IMR-90 (cell line): ENCODE measurements around the gene KIAA0232.

ENCODE experiments used
- BHLHE40 ChIP-seq: fragments of 150-350 bp; IDR thresholded peaks from 2 replicates; pipeline ENCODE4 v1.6.1; 2016; ENCODE audit warnings: mild to moderate bottlenecking, low read depth, low read length
- CEBPB ChIP-seq: IDR thresholded peaks from 2 replicates; pipeline ENCODE4 v1.6.1; 2012; ENCODE audit warnings: low read depth, low read length, improper control_type of control experiment
- CHD1 ChIP-seq: IDR thresholded peaks from 2 replicates; pipeline ENCODE4 v1.6.1; 2012; ENCODE audit warnings: low read depth, low read length, improper control_type of control experiment
- CTCF ChIP-seq: conservative IDR thresholded peaks from 2 replicates; pipeline ENCODE4 v1.5.1; 2012; ENCODE audit warnings: mild to moderate bottlenecking, low read depth, low read length, improper control_type of control experiment
- ELK1 ChIP-seq: fragments of 150-350 bp; IDR thresholded peaks from 2 replicates; pipeline ENCODE4 v1.6.1; 2016; ENCODE audit warnings: low read depth, mild to moderate bottlenecking, low read length, moderate library complexity, borderline replicate concordance
- MAFK ChIP-seq: IDR thresholded peaks from 2 replicates; pipeline ENCODE4 v1.6.1; 2012; ENCODE audit warnings: low read depth, low read length, improper control_type of control experiment
- MAZ ChIP-seq: IDR thresholded peaks from 2 replicates; pipeline ENCODE4 v1.6.1; 2012; ENCODE audit warnings: low read depth, mild to moderate bottlenecking, low read length, improper control_type of control experiment, moderate library complexity, borderline replicate concordance
- MXI1 ChIP-seq: IDR thresholded peaks from 2 replicates; pipeline ENCODE4 v1.6.1; 2012; ENCODE audit warnings: low read depth, mild to moderate bottlenecking, low read length, moderate library complexity, borderline replicate concordance
- POLR2A ChIP-seq: IDR thresholded peaks from 2 replicates; pipeline ENCODE4 v1.6.1; 2012; ENCODE audit warnings: mild to moderate bottlenecking, low read depth, low read length
- RAD21 ChIP-seq: IDR thresholded peaks from 2 replicates; pipeline ENCODE4 v1.6.1; 2012; ENCODE audit warnings: low read length, improper control_type of control experiment
- RCOR1 ChIP-seq: IDR thresholded peaks from 2 replicates; pipeline ENCODE4 v1.6.1; 2012; ENCODE audit warnings: mild to moderate bottlenecking, low read length, improper control_type of control experiment; ENCODE audit not compliant: insufficient replicate concordance
- RFX5 ChIP-seq: IDR thresholded peaks from 2 replicates; pipeline ENCODE4 v1.8.0; 2012; ENCODE audit warnings: low read depth, mild to moderate bottlenecking, low read length, moderate library complexity
- SMC3 ChIP-seq: fragments of 150-350 bp; IDR thresholded peaks from 2 replicates; pipeline ENCODE4 v1.6.1; 2016; ENCODE audit warnings: low read depth, mild to moderate bottlenecking, antibody characterized with exemption, low read length, moderate library complexity
- USF2 ChIP-seq: fragments of 150-350 bp; IDR thresholded peaks from 2 replicates; pipeline ENCODE4 v1.6.1; 2017; ENCODE audit warnings: mild to moderate bottlenecking, antibody characterized with exemption, low read length, low read depth

GRCh38 chr4:6803246-6803645 is 20.7 kb downstream of the KIAA0232 start:
- TF ChIP-seq CTCF (no peak), RFX5 (no peak), RAD21 (no peak), RCOR1 (no peak), POLR2A (no peak), MXI1 (no peak), CEBPB (no peak), USF2 (no peak), SMC3 (no peak), CHD1 (no peak), MAZ (no peak), MAFK (no peak), BHLHE40 (no peak), ELK1 (no peak)
